GM13976 (cell line): Measurements from ENCODE around the gene ABCC12.
"Not testable (repeated sequence)": the region's sequence is repeated elsewhere in the genome, so short reads cannot be mapped to it uniquely, and the experiment has no call there.

Experiments used
- DNase-seq: peaks from one replicate; pipeline ENCODE4 v3.0.0; 2012; ENCODE audit warnings: low spot score
- in situ Hi-C: fragments of 300-500 bp; cut with MboI; formaldehyde crosslinking; loops from one replicate; pipeline ENCODE4 v1.12.0; 2022; ENCODE audit warnings: low sequenced_read_pairs, mixed read lengths, inconsistent platforms; ENCODE audit not compliant: unreplicated experiment
- TF ChIP-seq, protein P1 (sequence below): IDR thresholded peaks from 2 replicates; pipeline ENCODE4 v1.5.1; 2012; ENCODE audit warnings: borderline replicate concordance, mild to moderate bottlenecking; ENCODE audit not compliant: insufficient read depth; ENCODE audit errors: extremely low read depth, missing control alignments, control extremely low read depth

Gene ABCC12

DNA sequence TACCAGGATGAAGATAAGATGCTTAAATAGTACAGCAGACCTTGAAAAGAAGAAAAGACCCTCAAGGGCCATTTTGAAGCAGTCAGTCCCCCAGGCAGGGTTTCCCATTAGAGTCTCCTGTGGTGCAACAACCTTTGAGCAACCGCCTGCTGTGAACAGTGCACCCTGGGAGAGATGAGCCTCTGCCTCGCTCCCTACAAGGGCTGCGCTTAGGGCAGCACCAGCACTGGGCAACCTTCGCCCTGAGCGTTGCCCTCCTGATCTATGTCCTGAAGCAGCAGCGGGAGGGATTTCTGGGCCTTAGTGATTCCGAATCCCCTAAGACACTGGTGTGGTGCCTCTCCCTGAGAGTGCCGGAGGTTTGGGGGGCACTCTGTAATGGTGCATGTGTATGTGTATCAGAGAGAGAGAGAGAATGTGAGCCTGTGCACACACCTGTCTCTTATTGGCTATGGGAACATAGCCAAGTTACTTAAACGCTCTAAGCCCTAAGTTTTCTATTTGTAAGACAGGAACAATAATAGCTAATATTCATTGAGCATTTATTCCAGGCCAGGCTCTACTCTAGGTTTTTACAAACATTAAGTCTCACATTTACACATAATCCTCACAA is 25.2 kb upstream of the ABCC12 start:
- DNase-seq: no peak
- in situ Hi-C loops: no loop called here
- TF ChIP-seq, protein P1, sequence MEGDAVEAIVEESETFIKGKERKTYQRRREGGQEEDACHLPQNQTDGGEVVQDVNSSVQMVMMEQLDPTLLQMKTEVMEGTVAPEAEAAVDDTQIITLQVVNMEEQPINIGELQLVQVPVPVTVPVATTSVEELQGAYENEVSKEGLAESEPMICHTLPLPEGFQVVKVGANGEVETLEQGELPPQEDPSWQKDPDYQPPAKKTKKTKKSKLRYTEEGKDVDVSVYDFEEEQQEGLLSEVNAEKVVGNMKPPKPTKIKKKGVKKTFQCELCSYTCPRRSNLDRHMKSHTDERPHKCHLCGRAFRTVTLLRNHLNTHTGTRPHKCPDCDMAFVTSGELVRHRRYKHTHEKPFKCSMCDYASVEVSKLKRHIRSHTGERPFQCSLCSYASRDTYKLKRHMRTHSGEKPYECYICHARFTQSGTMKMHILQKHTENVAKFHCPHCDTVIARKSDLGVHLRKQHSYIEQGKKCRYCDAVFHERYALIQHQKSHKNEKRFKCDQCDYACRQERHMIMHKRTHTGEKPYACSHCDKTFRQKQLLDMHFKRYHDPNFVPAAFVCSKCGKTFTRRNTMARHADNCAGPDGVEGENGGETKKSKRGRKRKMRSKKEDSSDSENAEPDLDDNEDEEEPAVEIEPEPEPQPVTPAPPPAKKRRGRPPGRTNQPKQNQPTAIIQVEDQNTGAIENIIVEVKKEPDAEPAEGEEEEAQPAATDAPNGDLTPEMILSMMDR: no peak

DNA sequence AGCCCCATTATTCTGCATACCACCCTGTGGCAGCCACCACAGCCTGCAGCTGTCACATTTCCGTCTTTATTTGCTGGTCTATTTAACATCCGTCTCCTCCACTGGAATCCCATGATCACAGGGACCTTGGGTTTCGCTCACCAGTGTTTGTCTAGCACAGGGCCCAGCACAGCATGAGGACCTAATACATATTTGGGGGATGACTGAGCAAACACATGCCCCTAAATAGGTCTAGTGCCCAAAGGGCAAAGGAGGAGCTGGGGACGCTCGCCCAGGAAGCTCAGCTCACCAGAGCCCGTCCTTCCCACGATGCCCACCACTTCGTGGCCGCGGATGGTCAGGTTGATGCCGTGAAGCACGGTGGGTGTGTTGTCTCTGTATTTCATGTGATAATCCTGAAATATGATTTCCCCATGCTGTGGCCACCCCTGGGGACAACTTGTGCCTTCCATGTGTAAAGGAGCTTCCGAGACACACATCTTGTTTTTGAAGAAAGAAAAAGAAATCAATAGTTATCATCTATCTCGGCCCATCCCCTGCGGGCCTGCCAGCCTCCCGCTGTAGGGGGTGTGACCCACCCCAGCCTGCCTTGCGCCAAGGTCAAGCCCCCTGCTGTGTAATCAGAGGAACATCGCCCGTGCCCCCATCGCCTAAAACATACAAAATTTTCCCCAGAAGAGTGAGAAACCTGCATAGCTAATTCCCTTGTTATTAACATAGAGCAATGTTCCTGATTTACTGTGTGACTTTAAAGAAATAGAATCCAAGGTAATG is 21.0 kb upstream of the ABCC12 start:
- TF ChIP-seq, protein P1: no peak
- DNase-seq: no peak
- in situ Hi-C loops: no loop called here

DNA sequence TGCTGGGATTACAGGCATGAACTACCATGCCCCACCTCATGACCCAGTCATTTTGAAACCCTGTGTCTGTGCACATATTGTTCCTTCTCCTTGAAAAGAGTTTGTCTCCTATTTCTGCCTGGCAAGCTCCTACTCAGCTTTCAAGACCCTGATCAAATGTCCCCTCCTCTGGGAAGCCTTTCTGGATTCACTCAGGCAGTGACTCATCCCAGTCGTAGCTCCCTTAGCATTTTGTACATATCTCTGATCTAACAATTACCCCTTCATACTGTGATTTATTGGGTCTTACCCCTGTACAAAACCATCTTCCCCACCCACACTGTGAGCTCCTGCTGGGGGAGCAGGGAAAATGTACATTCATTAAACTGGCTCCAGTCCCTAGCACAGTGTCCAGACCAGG is 18.1 kb upstream of the ABCC12 start:
- in situ Hi-C loops: no loop called here
- TF ChIP-seq, protein P1: no peak
- no peak for DNase-seq

DNA sequence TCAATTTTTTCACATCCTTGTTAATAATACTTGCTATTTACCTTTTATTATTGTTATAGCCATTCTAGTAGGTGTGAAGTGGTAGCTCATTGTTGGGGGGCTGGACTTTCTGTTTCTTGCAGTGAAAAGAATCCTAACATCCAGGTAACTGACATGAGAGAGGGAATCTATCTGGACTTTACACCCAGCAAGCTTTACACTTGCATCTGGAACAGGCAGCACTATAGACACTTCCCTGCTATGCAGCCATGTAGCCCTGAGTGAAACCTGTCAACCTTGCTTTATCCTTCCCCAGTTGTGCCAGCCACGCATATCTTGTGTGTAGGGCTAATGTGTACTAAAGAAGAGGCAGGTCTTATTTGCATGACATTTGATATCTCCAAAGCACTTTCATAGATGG is 16.9 kb upstream of the ABCC12 start:
- TF ChIP-seq, protein P1: no peak
- DNase-seq: no peak
- in situ Hi-C loops: no loop called here

- no peak for DNase-seq
- in situ Hi-C loops: no loop called here
- TF ChIP-seq, protein P1: no peak
Observed at GRCh38 chr16:48169896-48170295, 14.1 kb upstream of the ABCC12 start.

DNA sequence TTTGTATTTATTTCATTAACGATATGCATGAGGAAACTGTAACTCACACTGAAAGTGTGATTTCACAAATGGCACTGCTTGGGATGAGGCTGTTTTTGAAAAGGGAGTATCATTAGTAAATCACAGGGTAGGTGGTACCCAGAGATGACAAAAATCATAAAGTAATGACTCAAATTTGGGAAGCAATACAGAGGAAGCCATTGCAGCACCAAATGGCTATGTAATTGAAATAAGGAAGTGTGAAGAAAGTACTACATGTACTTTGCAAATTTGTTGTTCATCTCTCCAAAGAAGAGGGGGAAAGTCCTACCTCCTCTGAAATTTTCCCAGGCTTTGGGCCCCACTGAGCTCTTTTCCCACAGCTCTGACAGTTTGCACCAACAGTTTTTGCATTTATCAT is 12.3 kb upstream of the ABCC12 start:
- in situ Hi-C loops: no loop called here
- DNase-seq: no peak
- TF ChIP-seq, protein P1: no peak

DNA sequence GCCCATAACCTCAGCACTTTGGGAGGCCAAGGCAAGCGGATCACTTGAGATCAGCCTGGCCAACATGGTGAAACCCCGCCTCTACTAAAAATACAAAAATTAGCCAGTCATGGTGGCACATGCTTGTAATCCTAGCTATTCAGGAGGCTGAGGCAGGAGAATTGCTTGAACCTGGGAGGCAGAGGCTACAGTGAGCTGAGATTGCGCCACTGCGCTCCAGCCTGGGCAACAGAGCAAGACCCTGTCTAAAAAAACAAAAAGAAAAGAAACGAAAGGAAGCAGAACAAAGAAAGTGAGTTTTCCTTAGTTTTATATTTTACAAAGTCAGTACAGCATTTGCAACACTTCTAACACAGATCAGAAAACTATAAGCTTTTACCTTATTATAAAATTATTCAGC is 10.8 kb upstream of the ABCC12 start:
- in situ Hi-C loops, DNase-seq: not testable (repeated sequence)
